ENCODE data around the gene RTN4RL2. TPM values are rescaled to one million over a fixed set of nuclear protein-coding genes. Genes with fewer than 3 reads are reported as not detected.

RTN4RL2 gene
- total RNA-seq, 4 donors from 2014 or later = 11.2 to 27.6 (median 17.1) TPM

- H3K9me3 ChIP-seq = no peaks in the 10 kb centered on the region
These were observed 35.4 kb upstream of the RTN4RL2 start for GRCh38 chr11:57424792-57425564.

GRCh38 chr11:57425565-57426438, 34.5 kb upstream of the RTN4RL2 start:
- peak overlapping the region; percentile 99 to 100 (median 99) for H3K27ac ChIP-seq
- peak in 1 of 6 experiments; percentile 17 for TF ChIP-seq CTCF (IDR thresholded peaks at IDR 0.05)
- peak in 1 of 2 donors; percentile 59 for TF ChIP-seq POLR2A (IDR thresholded peaks at IDR 0.05)
- DNase-seq = peak; percentile 96
- intact Hi-C loops (cut with DNase I) = no loop called here
- 13 to 19% methylated on average over 14 to 15 of the region's 15 CpGs for WGBS, 2 donors
- no peaks in the 10 kb centered on the region for H3K36me3 ChIP-seq
- H3K27me3 ChIP-seq = no peaks in the 10 kb centered on the region
- H3K9me3 ChIP-seq = no peaks in the 10 kb centered on the region
- H3K4me1 ChIP-seq = peaks cover 66 to 86% of the 10 kb centered on the region in 2 donors
- H3K4me3 ChIP-seq (replicated peaks in 1 of 3) = peak overlapping the region in 1 of 3 donors; percentile 42

More at GRCh38 chr11:57424792-57425564, 35.4 kb upstream of the RTN4RL2 start:
- Histone ChIP-seq H3K27me3 (no peaks in the 10 kb centered on the region), H3K4me1 (peaks cover 58 to 79% of the 10 kb centered on the region in 2 donors), H3K36me3 (no peaks in the 10 kb centered on the region), H3K27ac (peak overlapping the region; percentile 99 to 100 (median 99)), H3K4me3 (replicated peaks in 1 of 3) (peak overlapping the region in 1 of 3 donors; percentile 42)
- TF ChIP-seq CTCF (IDR thresholded peaks at IDR 0.05) (no peak), POLR2A (IDR thresholded peaks at IDR 0.05) (peak in 1 of 2 donors; percentile 15)
- 34 to 63% methylated on average over 13 to 15 of the region's 15 CpGs for WGBS, 2 donors
- DNase-seq = peak; percentile 53 to 56
- intact Hi-C loops (cut with DNase I) = no loop called here

- 24 to 43% methylated on average over 13 to 16 of the region's 16 CpGs for WGBS, 2 donors
- H3K4me1 ChIP-seq = peaks cover 71 to 92% of the 10 kb centered on the region in 2 donors
- DNase-seq = no peak
These were observed 33.8 kb upstream of the RTN4RL2 start for GRCh38 chr11:57426439-57426928.

GRCh38 chr11:57426929-57427726, 33.2 kb upstream of the RTN4RL2 start, which contains the start of gene SLC43A3:
Gene SLC43A3, minus strand, starts transcription at chr11:57427121. Its CDS starts 949 bp downstream, at chr11:57426172.
- TF ChIP-seq POLR2A (IDR thresholded peaks at IDR 0.05) (peak in 1 of 2 donors; percentile 47), CTCF (IDR thresholded peaks at IDR 0.05) (no peak)
- Histone ChIP-seq H3K4me1 (peaks cover 76 to 92% of the 10 kb centered on the region in 2 donors), H3K9me3 (no peaks in the 10 kb centered on the region), H3K27ac (peak within 1 kb of the TSS; percentile 99 to 100 (median 99)), H3K27me3 (no peaks in the 10 kb centered on the region), H3K36me3 (no peaks in the 10 kb centered on the region), H3K4me3 (replicated peaks in 1 of 3) (peak within 1 kb of the TSS in 2 of 3 donors; percentile 8 to 42)
- 8 to 33% methylated on average over 30 to 36 of the region's 39 CpGs for WGBS, 2 donors
- DNase-seq = peak; percentile 66 to 79
- intact Hi-C loops (cut with DNase I) = no loop called here

More at GRCh38 chr11:57426439-57426928, 33.8 kb upstream of the RTN4RL2 start:
- Histone ChIP-seq H3K36me3 (no peaks in the 10 kb centered on the region), H3K9me3 (no peaks in the 10 kb centered on the region), H3K27me3 (no peaks in the 10 kb centered on the region), H3K4me3 (replicated peaks in 1 of 3) (peak overlapping the region in 2 of 3 donors; percentile 8 to 42), H3K27ac (peak overlapping the region; percentile 99 to 100 (median 99))
- no peak for TF ChIP-seq CTCF (IDR thresholded peaks at IDR 0.05)
- TF ChIP-seq POLR2A (IDR thresholded peaks at IDR 0.05) = no peak
- intact Hi-C loops (cut with DNase I) = no loop called here
